Prostate gland (tissue), 2 donors: ENCODE measurements around the gene GEMIN7. TPM values are rescaled to one million over a fixed set of nuclear protein-coding genes. Genes with fewer than 3 reads are reported as not detected.
"Not testable (repeated sequence)": the region's sequence is repeated elsewhere in the genome, so short reads cannot be mapped to it uniquely, and the experiment has no call there.

Source experiments
- DNase-seq: peaks from one replicate; pipeline ENCODE4 v3.0.0-alpha.2; 2019; ENCODE audit warnings: low spot score
- H3K27ac ChIP-seq, 2 donors: fragments of 200-600 bp; sonication (generic); 2 replicates each; pipeline ENCODE4 v1.5.1; 2017 to 2019
- H3K27me3 ChIP-seq: fragments of 200-600 bp; sonication (generic); replicated peaks from 2 replicates; pipeline ENCODE4 v1.5.1; 2019; ENCODE audit not compliant: insufficient read depth
- H3K36me3 ChIP-seq, 2 donors: fragments of 200-600 bp; sonication (generic); 1 replicate in 1 of 2; 2 replicates in 1 of 2; pipeline versions ENCODE4 v1.5.1 to v1.8.1; 2017 to 2019
- H3K4me1 ChIP-seq: fragments of 200-600 bp; sonication (generic); replicated peaks from 2 replicates; pipeline ENCODE4 v1.5.1; 2019
- H3K4me3 ChIP-seq, 2 donors: fragments of 200-600 bp; sonication (generic); 2 replicates each; pipeline ENCODE4 v1.5.1; 2017 to 2019
- H3K9me3 ChIP-seq: fragments of 200-600 bp; sonication (generic); 2 replicates; pipeline ENCODE4 v1.5.1; 2017
- CTCF ChIP-seq, 4 experiments: fragments of 200-600 bp in 2 of 4; fragments of 450-650 bp in 2 of 4; sonication (generic) in 2 of 4; IDR thresholded peaks; 1 replicate in 3 of 4; 2 replicates in 1 of 4; pipeline ENCODE4 v1.5.1; 2016 to 2019; ENCODE audit warnings: antibody characterized with exemption in 4 of 4, mild to moderate bottlenecking in 2 of 4, moderate library complexity in 2 of 4
- POLR2A ChIP-seq: fragments of 450-650 bp; IDR thresholded peaks from one replicate; pipeline ENCODE4 v1.6.1; 2016; ENCODE audit warnings: antibody characterized with exemption, mild to moderate bottlenecking
- POLR2AphosphoS5 ChIP-seq: sonication (generic); formaldehyde crosslinking; IDR thresholded peaks from one replicate; pipeline ENCODE4 v1.6.1; 2017; ENCODE audit warnings: antibody characterized with exemption
- WGBS: methylation state at CpG from one replicate; pipeline ENCODE4 v1.1.5; 2018; 5-methylcytosine and 5-hydroxymethylcytosine counted together
- intact Hi-C: fragments of 100-400 bp; cut with DNase I; formaldehyde crosslinking; loops from one replicate; pipeline ENCODE4 v1.14.2; 2022
- total RNA-seq, 2 donors: library from RNA; depleted of rRNA; stranded (reverse); fragments of >200 nt; gene quantifications; one replicate each; pipeline ENCODE4 v1.1.0, GENCODE V29; 2016

Gene GEMIN7
- total RNA-seq, 2 donors from 2014 or later = 13.9 to 41.0 TPM

GRCh38 chr19:45118106-45118505 is 39.0 kb downstream of the GEMIN7 start:
- no peak for TF ChIP-seq POLR2A
- no peak for TF ChIP-seq POLR2AphosphoS5
- TF ChIP-seq CTCF (IDR thresholded peaks at IDR 0.05) = no peak
- no peaks in the 10 kb centered on the region for H3K36me3 ChIP-seq
- H3K27ac ChIP-seq = no peak overlapping the region
- WGBS = 83% methylated on average over 2 of the region's 5 CpGs
- DNase-seq = no peak
- no peaks in the 10 kb centered on the region for H3K9me3 ChIP-seq
- H3K4me3 ChIP-seq = no peak overlapping the region
- H3K27me3 ChIP-seq = no peaks in the 10 kb centered on the region
- intact Hi-C loops = no loop called here
- H3K4me1 ChIP-seq = peaks cover 2% of the 10 kb centered on the region

GRCh38 chr19:45118591-45119355 is 39.7 kb downstream of the GEMIN7 start:
- H3K36me3 ChIP-seq, H3K4me1 ChIP-seq, H3K27ac ChIP-seq, H3K9me3 ChIP-seq, H3K27me3 ChIP-seq, DNase-seq, H3K4me3 ChIP-seq, intact Hi-C loops: not testable (repeated sequence)
- 47% methylated on average over 18 of the region's 18 CpGs for WGBS

GRCh38 chr19:45119582-45119981 is 40.5 kb downstream of the GEMIN7 start:
- intact Hi-C loops = no loop called here
- WGBS = 80% methylated on average over 6 of the region's 6 CpGs
- Histone ChIP-seq H3K27me3 (no peaks in the 10 kb centered on the region), H3K36me3 (no peaks in the 10 kb centered on the region), H3K4me3 (no peak overlapping the region), H3K9me3 (no peaks in the 10 kb centered on the region), H3K27ac (no peak overlapping the region), H3K4me1 (peaks cover 9% of the 10 kb centered on the region)
- TF ChIP-seq POLR2A (no peak), CTCF (IDR thresholded peaks at IDR 0.05) (no peak), POLR2AphosphoS5 (no peak)
- no peak for DNase-seq

- Histone ChIP-seq H3K9me3 (no peaks in the 10 kb centered on the region), H3K36me3 (no peaks in the 10 kb centered on the region), H3K4me1 (peaks cover 9% of the 10 kb centered on the region), H3K4me3 (no peak overlapping the region), H3K27me3 (no peaks in the 10 kb centered on the region), H3K27ac (no peak overlapping the region)
- DNase-seq = no peak
- TF ChIP-seq POLR2A = no peak
- TF ChIP-seq POLR2AphosphoS5 = no peak
- TF ChIP-seq CTCF (IDR thresholded peaks at IDR 0.05) = no peak
- intact Hi-C loops = no loop called here
- WGBS = 77% methylated on average over 11 of the region's 11 CpGs
Observed at GRCh38 chr19:45121827-45122345, 42.8 kb downstream of the GEMIN7 start.

GRCh38 chr19:45122832-45123231 is 43.8 kb downstream of the GEMIN7 start:
- WGBS = 86% methylated on average over 6 of the region's 6 CpGs
- H3K4me1 ChIP-seq = peaks cover 9% of the 10 kb centered on the region
- intact Hi-C loops = no loop called here

More at GRCh38 chr19:45122832-45123231, 43.8 kb downstream of the GEMIN7 start:
- H3K9me3 ChIP-seq = no peaks in the 10 kb centered on the region
- no peak overlapping the region for H3K4me3 ChIP-seq
- TF ChIP-seq CTCF (IDR thresholded peaks at IDR 0.05) (no peak), POLR2AphosphoS5 (no peak), POLR2A (no peak)
- no peaks in the 10 kb centered on the region for H3K36me3 ChIP-seq
- no peak overlapping the region for H3K27ac ChIP-seq
- H3K27me3 ChIP-seq = no peaks in the 10 kb centered on the region
- DNase-seq = no peak
